DMS114 treated with DMSO at 0.1 percent for 48 hours (cell line): ENCODE measurements around the gene BANF2.
"Not testable (repeated sequence)": the region's sequence is repeated elsewhere in the genome, so short reads cannot be mapped to it uniquely, and the experiment has no call there.

Experiments used
- DNase-seq: peaks from one replicate; lab custom pipeline; 2025; ENCODE audit not compliant: unreplicated experiment; lab: John Stamatoyannopoulos, UW

BANF2 gene

DNA sequence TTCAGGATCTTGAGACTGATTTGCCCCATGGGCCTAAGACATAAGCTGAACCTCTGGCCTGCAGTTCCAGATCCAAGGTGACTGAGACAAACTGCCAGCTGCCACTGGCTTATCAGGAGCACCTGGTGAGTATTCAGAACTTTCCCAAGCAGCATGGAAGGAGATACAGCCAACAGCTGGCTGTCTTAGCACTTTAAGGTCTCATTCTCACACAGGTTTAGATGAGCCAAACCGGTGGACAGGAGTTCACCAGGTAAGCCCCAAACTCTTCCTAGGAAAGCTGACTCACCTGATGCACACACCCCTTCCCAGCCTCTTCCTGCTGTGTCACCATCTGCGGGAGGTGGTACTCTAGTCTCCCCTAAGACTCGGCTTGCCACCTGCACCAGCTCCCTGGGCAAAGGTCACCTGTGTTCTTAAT is at the start of gene BANF2:
TSS of gene BANF2 (plus strand) at position 36 of the 421 bp plus-strand sequence. CDS start 25,060 bp downstream, outside the sequence.
- no peak for DNase-seq

- no peak for DNase-seq
Observed at GRCh38 chr20:17650301-17651128, 49.3 kb upstream of the BANF2 start.

DNA sequence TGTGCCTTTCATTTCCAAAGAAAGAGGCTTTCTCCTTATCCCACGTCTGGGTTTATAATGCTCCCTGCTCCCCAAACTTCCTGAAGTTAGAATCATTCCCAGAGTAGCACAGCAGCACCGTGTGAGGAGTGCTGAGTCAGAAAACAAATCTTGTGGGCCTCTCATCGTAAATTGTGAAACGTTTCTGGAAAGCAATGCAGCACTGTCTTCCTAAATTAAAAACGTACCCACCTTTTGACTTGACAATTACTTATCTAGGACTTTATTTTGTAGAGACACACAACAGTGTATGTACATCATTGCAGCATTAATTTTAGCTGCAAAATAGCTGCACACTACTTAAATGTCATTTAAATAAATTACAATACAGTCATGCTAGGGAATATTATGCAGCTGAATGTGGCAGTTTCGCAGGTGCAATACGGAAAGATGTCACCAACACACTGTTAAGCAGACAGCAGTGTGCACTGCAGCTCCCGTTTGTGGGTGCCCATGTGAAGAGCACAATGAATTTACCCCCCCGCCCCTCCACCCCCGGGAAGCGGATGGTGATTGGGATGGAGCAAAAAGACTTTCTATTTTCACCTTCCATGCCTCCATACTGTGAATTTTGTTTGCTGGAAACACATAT is 48.5 kb upstream of the BANF2 start:
- no peak for DNase-seq

DNA sequence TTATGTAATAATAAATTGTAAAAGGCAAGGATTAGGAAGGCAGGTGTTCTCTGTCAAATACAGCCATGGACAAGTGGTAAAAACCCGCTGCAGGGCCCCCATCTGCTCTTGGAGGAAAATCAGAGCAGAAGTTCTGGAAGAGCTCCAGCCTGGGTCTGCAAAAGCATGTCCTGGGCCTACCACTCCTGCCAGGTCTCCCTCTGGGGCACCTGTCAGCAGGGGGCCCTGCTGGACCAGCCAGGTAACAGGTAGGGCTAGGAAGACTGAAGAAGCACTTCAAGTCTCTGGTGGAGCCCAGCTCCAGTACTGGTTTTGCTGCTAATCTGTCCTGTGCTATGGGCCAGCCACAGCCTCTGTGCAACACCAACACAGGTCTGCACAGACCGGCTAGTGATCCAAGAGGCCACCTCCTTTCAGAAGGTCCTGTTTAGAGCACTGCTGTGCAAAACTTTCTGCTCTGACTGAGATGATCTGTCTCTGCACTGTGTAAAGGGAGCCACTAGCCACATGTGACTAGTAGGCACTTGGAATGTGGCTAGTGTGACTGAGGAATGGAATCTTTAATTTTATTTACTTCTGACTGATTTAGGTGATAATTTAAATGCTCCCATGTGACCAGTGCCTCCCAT is 47.9 kb upstream of the BANF2 start:
- DNase-seq, result no peak

- DNase-seq, result no peak
Observed at GRCh38 chr20:17652411-17652810, 47.4 kb upstream of the BANF2 start.

DNA sequence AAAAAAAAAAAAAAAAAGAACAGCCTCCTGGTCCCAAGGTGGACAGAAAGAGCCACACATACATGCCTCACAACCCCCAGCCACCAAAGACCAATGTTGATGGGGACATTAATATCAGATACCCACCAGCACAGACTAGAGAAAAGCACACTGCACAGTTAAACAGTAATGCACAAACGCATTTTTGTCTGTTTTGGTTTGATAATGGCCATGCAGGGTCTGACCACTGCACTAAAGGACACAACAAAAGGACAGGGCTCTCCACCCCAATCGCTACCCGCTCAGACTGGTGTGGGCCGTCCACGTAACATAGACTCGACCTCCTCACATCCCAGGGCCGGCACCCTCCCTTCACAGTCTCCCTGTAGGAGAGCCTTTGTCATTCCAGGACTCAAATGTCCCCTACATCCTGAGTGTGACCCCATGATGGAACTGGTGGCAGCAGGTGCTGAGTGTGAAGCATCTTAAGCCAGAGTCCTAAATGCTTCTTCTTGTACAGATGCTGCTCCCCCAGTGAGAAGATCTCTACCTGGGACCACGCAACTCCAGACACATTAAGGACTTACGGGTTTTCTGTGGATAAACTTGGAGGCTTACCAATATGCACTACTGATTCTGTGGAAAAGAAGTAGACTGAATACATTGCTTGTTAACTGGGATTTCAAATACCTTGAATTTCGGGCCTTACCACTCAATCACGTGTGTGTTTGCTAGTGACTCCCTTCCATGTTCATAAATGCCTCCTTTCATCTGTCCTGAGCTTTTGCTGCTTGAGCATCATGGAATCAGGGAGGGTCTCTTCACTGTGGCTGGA is 45.7 kb upstream of the BANF2 start:
- no peak for DNase-seq

DNA sequence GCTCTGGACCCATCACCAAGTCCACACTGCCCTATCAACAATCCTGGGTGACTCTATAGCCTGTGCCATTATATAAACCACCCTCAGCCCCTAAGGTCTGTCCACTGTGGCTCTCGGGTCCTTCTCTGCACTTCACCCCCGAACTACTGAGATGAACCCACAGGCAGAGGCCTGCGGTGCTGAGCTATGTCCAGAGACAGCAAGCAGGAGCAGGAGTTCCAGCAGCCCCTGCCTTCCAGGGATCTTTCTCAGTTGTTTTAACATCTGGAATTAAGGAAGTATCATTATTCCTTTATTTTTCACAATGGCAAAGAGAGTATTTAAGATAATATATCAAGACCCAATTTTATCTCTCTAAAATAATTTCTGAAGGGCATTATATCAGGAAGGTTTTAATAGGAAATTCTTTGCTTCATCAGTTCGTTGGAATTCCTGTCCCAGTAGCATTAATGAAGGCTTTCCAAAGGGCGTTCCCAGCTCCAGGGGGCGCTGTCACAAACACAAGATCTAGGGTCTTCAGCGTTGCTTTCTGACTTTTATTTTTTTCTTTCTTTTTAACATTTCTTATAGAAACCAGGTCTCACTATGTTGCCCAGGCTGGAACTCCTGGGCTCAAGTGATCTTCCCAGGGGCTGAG is 45.0 kb upstream of the BANF2 start:
- no peak for DNase-seq

DNA sequence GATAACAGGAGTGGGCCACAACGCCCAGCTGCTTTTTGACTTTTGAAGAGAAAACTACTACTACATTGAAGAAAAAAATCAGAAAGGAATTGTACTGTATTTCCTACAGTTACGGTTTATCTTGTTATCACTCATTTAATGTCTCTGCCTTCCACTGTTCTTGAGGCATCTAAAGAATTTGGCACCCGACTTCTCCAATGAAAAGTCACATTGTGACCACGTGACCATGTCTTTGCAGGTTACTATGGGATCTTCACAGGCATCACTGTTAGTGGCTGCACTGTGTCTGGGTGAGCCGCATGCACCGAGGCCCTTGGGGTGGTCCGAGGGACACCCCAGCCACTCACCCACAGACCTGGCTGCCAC is 44.5 kb upstream of the BANF2 start:
- no peak for DNase-seq

GRCh38 chr20:17655865-17656479 is 43.8 kb upstream of the BANF2 start:
- DNase-seq, result no peak

- no peak for DNase-seq
Observed at GRCh38 chr20:17657079-17657825, 42.5 kb upstream of the BANF2 start.

DNA sequence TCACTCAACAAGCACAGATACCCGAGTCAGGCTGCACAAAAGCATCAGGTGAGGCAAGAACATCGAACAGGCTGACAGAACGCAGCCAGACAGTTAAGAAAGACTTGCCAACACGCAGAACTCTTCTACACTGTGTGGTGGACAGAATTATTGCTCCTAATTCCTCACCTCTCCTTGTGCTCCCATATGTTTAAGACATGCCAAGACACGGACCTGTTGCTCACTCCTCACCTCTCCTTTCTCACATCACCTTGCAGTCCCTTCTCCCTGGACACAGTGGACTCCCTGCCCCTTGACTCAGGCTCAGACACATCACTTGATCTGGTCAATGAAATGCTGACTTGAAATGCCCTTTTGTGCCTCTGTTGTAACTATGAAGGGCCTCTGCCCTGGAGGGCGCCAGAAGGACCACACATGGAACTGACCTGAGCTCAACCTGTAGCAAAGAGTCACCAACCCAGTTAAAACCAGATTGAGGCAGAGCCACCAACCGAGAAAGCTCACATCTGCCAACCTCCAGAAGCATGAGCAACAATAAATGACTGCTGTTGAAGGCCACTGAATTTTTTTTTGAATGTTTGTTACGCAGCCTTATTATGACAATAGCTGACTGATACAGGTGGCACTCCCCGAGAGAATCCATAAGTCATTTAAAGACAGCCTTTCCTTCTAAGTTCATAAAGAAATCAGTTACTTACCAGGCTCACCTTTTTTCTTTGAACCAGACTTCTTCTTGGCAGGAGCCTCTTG is 41.7 kb upstream of the BANF2 start:
- no peak for DNase-seq

- DNase-seq, result no peak
Observed at GRCh38 chr20:17658648-17658993, 41.1 kb upstream of the BANF2 start.

GRCh38 chr20:17659344-17659743 is 40.4 kb upstream of the BANF2 start:
- not testable (repeated sequence) for DNase-seq

DNA sequence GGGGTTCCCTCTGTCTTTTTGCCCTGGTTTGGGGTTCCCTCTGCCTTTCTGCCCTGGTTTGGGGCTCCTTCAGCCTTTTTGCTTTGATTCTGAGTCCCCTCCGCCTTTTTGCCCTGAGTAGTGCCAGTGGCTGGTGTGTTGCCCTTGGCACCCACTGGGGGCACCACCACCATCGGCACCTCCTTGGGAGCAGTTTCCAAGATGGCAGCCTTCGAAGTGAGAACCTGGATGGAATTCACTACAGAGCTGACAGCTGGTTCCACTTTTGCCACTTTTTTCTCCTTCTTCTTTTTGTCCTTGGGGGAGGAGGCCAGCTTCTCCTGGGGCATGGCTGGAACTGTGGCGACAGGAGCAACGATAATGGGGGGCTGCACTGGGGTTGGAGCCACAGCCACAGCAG is 40.0 kb upstream of the BANF2 start:
- no peak for DNase-seq

- no peak for DNase-seq
Observed at GRCh38 chr20:17660667-17661066, 39.1 kb upstream of the BANF2 start.

DNA sequence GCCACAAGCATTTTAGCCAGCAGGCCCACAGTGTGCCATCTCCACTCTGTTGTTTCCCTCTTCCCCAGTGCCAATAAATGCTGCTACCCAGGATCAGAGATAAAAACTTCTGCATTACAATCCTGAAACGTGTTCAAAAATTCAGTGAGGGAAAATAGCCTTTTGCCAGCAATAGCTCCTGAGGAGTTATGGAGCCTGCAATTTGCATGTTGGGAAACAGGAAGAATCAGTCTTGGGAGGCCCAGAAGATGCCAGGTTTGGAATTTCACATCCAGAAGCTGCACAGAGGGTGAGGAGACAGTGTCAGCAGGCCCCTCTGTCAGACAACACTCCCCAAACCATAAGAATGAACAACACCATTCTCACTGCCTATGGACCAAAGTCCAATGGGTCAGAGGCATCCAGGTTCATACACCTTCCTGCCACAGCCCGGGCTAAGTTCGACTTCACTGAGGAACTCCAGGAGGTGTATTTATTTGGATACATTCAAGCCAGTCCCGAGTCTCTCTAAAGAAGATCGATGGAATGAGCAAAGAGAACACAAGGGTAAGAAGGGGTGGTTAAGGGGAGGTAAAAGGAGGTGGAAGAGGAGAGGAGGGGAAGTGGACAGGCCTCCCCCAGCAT is 38.5 kb upstream of the BANF2 start:
- DNase-seq, result no peak

DNA sequence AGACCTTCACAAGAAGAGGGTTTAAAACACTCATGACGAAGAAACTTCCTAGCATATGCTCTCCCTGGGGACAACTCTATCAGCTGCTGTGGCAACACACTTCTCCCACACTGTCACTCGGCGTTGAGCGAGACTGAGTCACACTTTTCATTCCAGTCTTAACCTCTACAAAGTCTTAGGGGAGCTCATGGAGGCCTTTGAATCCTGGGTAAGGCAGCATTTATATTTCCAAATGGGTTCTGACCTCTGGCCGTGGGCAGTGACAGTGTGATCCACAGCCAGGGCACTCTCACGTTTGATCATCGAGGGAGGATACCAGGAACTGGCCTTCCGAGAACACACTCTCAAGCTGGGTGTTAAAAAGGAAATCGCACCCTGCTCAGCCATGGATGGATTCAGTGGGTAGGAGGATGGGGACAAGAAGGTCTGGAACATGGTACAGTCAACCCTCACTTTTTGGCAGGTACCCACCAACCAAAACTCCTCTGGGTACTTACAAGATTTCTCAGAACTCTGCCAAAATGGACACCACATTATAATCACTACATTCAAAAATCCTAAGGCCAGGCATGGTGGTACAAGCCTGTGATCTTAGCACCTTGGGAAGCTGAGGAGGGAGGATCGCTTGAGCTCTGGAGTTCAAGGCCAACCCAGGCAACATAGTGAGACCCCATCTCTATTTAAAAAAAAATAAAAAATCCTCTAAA is 37.3 kb upstream of the BANF2 start:
- no peak for DNase-seq

DNA sequence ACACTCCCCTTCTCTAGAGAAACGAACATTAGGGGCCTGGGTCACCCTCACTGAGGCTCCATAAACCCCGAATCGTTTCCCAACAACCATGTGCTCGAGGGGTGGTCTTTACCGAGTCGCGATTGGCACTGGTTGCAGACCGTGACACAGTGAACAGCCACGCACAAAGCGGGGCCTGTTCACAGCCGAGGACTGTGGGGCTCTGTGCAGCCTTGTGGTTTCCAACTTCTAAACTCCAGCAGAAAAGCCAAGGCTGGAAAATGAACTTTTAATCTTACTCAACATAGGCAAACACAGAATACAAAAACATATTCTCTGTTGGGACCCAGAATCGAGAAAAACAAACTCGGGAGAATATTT is 36.7 kb upstream of the BANF2 start:
- DNase-seq, result no peak
